Caco-2 (cell line): ENCODE results near the gene VCY1B. TPM values are rescaled to one million over a fixed set of nuclear protein-coding genes. Genes with fewer than 3 reads are reported as not detected.
"Not testable (repeated sequence)": the region's sequence is repeated elsewhere in the genome, so short reads cannot be mapped to it uniquely, and the experiment has no call there.

Experiments
- Bru-seq: library from RNA; stranded (reverse); fragments of 400-500 nt; gene quantifications from one replicate; lab custom pipeline; 2021; lab: Mats Ljungman, UMichigan
- BruChase-seq, 2 experiments: library from RNA; stranded (reverse); fragments of 400-500 nt; gene quantifications; one replicate each; lab custom pipeline; 2021; lab: Mats Ljungman, UMichigan
- BruUV-seq: library from RNA; stranded (reverse); fragments of 400-500 nt; replicated peaks from 2 replicates; lab custom pipeline; 2021; lab: Mats Ljungman, UMichigan
- CTCF ChIA-PET: fragments of 300-600 bp; sonication (Branson Sonifier 250); formaldehyde crosslinking; loops from one replicate; lab custom pipeline; 2022; ENCODE audit warnings: antibody characterized with exemption; lab: Charles Lee
- POLR2A ChIA-PET: fragments of 300-600 bp; sonication (Branson Sonifier 250); formaldehyde crosslinking; loops from one replicate; lab custom pipeline; 2022; ENCODE audit warnings: antibody characterized with exemption; lab: Charles Lee
- DNase-seq, 2 experiments: peaks; one replicate each; pipeline versions ENCODE4 v3.0.0 to v3.0.0-alpha.2; 2020 to 2022
- H3K27me3 ChIP-seq: replicated peaks from 2 replicates; pipeline ENCODE4 v1.6.0; 2011; ENCODE audit warnings: low read length; ENCODE audit not compliant: control insufficient read depth, insufficient read depth
- H3K36me3 ChIP-seq: 2 replicates; pipeline ENCODE4 v1.5.1; 2011; ENCODE audit warnings: low read length; ENCODE audit not compliant: control insufficient read depth, insufficient read depth
- H3K4me1 ChIP-seq: fragments of 250-450 bp; sonication (Bioruptor Pico); 2 replicates; pipeline ENCODE4 v1.5.1; 2020; ENCODE audit warnings: mild to moderate bottlenecking
- H3K4me3 ChIP-seq: 2 replicates; pipeline ENCODE4 v1.5.1; 2011; ENCODE audit warnings: low read depth, mild to moderate bottlenecking, control low read depth, low read length
- H3K9me3 ChIP-seq: fragments of 250-450 bp; sonication (Bioruptor Pico); 2 replicates; pipeline ENCODE4 v1.5.1; 2020; ENCODE audit warnings: mild to moderate bottlenecking, moderate library complexity
- H3K27ac Mint-ChIP-seq: one replicate; pipeline ENCODE4 v1.8.0; 2022; ENCODE audit warnings: mixed read lengths; ENCODE audit not compliant: unreplicated experiment
- H3K27me3 Mint-ChIP-seq: one replicate; pipeline ENCODE4 v1.8.0; 2022; ENCODE audit warnings: mixed read lengths; ENCODE audit not compliant: insufficient read depth, unreplicated experiment
- H3K36me3 Mint-ChIP-seq: one replicate; pipeline ENCODE4 v1.8.0; 2022; ENCODE audit warnings: mild to moderate bottlenecking, mixed read lengths; ENCODE audit not compliant: insufficient read depth, unreplicated experiment
- H3K4me1 Mint-ChIP-seq: one replicate; pipeline ENCODE4 v1.8.0; 2022; ENCODE audit warnings: low read depth, mixed read lengths; ENCODE audit not compliant: unreplicated experiment
- H3K4me3 Mint-ChIP-seq: one replicate; pipeline ENCODE4 v1.8.0; 2022; ENCODE audit warnings: mild to moderate bottlenecking, moderate library complexity, mixed read lengths; ENCODE audit not compliant: unreplicated experiment
- H3K9me3 Mint-ChIP-seq: one replicate; pipeline ENCODE4 v1.8.0; 2022; ENCODE audit warnings: mixed read lengths; ENCODE audit not compliant: unreplicated experiment
- intact Hi-C: fragments of 100-400 bp; cut with micrococcal nuclease; formaldehyde crosslinking; loops from one replicate; pipeline ENCODE4 v1.10.0; 2022; ENCODE audit not compliant: unreplicated experiment
- long read RNA-seq: library from polyadenylated mRNA; stranded (forward); transcript quantifications from one replicate; pipeline ENCODE4 v2.0.0, GENCODE V29; 2022
- total RNA-seq: library from RNA; stranded (reverse); gene quantifications from 2 replicates; pipeline ENCODE4 v1.2.3, GENCODE V29; 2022
- TF ChIP-seq, protein P1 (sequence below), 2 experiments: fragments of 200-600 bp in 1 of 2; IDR thresholded peaks; 1 replicate in 1 of 2; 2 replicates in 1 of 2; pipeline versions ENCODE4 v1.5.1 to v1.8.0; 2011 to 2022; ENCODE audit warnings: antibody characterized with exemption in 1 of 2, control low read depth in 1 of 2, inconsistent platforms in 1 of 2, low read depth in 1 of 2, low read length in 1 of 2, mild to moderate bottlenecking in 1 of 2, moderate library complexity in 1 of 2; ENCODE audit not compliant: insufficient read depth in 1 of 2, severe bottlenecking in 1 of 2, unreplicated experiment in 1 of 2

Gene VCY1B
- total RNA-seq (not detected in 2 replicates), Bru-seq, nascent RNA (not detected), BruChase-seq, experiment 1, labeled RNA remaining after a 2-hour chase (not detected), BruChase-seq, experiment 2, labeled RNA remaining after a 6-hour chase (not detected)
- long read RNA-seq = 0 reads

DNA sequence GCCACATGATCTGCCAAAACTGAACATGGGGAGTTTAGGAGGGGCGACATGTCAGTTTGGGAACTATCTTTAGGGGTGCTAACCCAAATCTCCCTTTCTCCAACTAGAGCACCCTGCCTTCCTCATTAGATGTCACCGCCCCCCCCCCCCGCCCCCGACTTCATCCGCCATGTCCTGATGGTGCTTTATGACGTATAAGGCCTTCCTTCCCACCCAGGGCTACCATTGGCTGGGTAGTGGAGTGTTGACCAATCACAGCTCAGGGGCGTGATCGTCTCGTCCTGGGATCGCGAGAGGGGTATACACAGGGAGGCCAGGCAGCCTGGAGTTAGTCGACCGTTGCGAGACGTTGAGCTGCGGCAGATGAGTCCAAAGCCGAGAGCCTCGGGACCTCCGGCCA lies at the start of gene VCY1B:
TSS of gene VCY1B (plus strand) at position 301 of the 400 bp plus-strand sequence. CDS start at position 364, 63 bp downstream.
- CTCF ChIA-PET, H3K27me3 ChIP-seq, intact Hi-C loops, BruUV-seq, H3K9me3 Mint-ChIP-seq, H3K27me3 Mint-ChIP-seq, DNase-seq, H3K4me1 ChIP-seq, H3K36me3 Mint-ChIP-seq, POLR2A ChIA-PET, H3K9me3 ChIP-seq, H3K36me3 ChIP-seq, H3K4me1 Mint-ChIP-seq, H3K4me3 ChIP-seq, H3K4me3 Mint-ChIP-seq, H3K27ac Mint-ChIP-seq: not testable (repeated sequence)

DNA sequence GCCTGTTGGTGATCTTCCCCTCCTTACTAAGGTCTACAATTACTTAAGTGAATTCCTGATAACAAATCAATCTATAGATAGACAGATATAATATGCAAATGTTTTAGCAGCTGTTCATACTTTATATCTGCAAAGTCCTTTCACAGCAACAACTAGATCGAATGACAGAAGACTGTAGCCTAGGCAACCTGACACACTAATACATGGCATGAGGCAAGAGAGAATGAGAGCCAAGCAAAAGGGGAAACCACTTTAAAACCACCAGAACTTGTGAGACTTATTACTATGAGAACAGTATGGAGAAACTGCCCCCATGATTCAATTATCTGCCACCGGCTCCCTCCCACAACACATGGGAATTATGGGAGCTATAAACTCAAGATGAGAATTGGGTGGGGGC lies 44.1 kb upstream of the VCY1B start:
- H3K4me1 Mint-ChIP-seq = not testable (repeated sequence)

DNA sequence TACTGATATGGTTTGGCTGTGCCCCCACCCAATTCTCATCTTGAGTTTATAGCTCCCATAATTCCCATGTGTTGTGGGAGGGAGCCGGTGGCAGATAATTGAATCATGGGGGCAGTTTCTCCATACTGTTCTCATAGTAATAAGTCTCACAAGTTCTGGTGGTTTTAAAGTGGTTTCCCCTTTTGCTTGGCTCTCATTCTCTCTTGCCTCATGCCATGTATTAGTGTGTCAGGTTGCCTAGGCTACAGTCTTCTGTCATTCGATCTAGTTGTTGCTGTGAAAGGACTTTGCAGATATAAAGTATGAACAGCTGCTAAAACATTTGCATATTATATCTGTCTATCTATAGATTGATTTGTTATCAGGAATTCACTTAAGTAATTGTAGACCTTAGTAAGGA lies 25.6 kb upstream of the VCY1B start:
- intact Hi-C loops, H3K4me1 Mint-ChIP-seq, H3K36me3 ChIP-seq, H3K27ac Mint-ChIP-seq, BruUV-seq, H3K4me3 Mint-ChIP-seq, POLR2A ChIA-PET, H3K9me3 Mint-ChIP-seq, H3K4me1 ChIP-seq, H3K27me3 Mint-ChIP-seq, H3K9me3 ChIP-seq, H3K4me3 ChIP-seq, H3K27me3 ChIP-seq, CTCF ChIA-PET, DNase-seq, H3K36me3 Mint-ChIP-seq: not testable (repeated sequence)

More for the DNA sequence above, 44.1 kb upstream of the VCY1B start:
- H3K36me3 ChIP-seq, CTCF ChIA-PET, POLR2A ChIA-PET, H3K9me3 Mint-ChIP-seq, H3K27me3 Mint-ChIP-seq, H3K4me1 ChIP-seq, DNase-seq, H3K27me3 ChIP-seq, H3K36me3 Mint-ChIP-seq, H3K4me3 ChIP-seq, H3K4me3 Mint-ChIP-seq, intact Hi-C loops, H3K27ac Mint-ChIP-seq, H3K9me3 ChIP-seq, BruUV-seq: not testable (repeated sequence)

DNA sequence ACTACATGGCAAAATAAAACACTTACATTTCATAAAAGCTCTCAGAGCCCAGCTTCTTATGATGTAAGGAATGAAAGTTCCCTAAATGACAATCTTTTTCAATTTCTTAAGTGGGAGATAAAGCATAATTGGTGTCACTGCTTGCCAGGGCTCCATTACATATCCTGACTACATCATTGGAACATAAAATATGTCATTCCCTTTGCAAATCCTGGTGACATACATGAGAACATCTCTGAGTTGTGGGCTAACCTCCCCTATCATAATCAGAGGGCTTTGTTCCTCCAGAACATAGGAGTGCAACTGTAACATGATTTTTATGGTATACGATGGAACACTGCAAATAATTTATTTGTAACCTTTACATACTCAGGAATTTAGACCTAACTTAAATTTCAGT lies 29.9 kb downstream of the VCY1B start:
- Mint-ChIP-seq H3K36me3 (no peaks in the 10 kb centered on the region), H3K27me3 (no peaks in the 10 kb centered on the region), H3K27ac (no peak overlapping the region), H3K4me1 (no peaks in the 10 kb centered on the region), H3K4me3 (no peak overlapping the region), H3K9me3 (no peaks in the 10 kb centered on the region)
- intact Hi-C loops = no loop called here
- no TSS peak for BruUV-seq
- no peak for DNase-seq
- CTCF ChIA-PET = no interaction called here
- POLR2A ChIA-PET = no interaction called here
- H3K27me3 ChIP-seq = no peaks in the 10 kb centered on the region
- H3K4me1 ChIP-seq = no peaks in the 10 kb centered on the region
- H3K36me3 ChIP-seq = no peaks in the 10 kb centered on the region
- no peaks in the 10 kb centered on the region for H3K9me3 ChIP-seq
- H3K4me3 ChIP-seq = no peak overlapping the region
- TF ChIP-seq, protein P1, sequence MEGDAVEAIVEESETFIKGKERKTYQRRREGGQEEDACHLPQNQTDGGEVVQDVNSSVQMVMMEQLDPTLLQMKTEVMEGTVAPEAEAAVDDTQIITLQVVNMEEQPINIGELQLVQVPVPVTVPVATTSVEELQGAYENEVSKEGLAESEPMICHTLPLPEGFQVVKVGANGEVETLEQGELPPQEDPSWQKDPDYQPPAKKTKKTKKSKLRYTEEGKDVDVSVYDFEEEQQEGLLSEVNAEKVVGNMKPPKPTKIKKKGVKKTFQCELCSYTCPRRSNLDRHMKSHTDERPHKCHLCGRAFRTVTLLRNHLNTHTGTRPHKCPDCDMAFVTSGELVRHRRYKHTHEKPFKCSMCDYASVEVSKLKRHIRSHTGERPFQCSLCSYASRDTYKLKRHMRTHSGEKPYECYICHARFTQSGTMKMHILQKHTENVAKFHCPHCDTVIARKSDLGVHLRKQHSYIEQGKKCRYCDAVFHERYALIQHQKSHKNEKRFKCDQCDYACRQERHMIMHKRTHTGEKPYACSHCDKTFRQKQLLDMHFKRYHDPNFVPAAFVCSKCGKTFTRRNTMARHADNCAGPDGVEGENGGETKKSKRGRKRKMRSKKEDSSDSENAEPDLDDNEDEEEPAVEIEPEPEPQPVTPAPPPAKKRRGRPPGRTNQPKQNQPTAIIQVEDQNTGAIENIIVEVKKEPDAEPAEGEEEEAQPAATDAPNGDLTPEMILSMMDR (IDR thresholded peaks at IDR 0.05; ENCODE audit: insufficient read depth in 1 of 2, low read depth in 1 of 2, low read length in 1 of 2, severe bottlenecking in 1 of 2, unreplicated experiment in 1 of 2) = no peak

Other genes starting within 250 kb of the VCY1B start
- not detected in 2 replicates for gene VCY, start 69.8 kb upstream of the VCY1B start, total RNA-seq